Astrocyte (in vitro differentiated cells and primary cell): ENCODE results near the gene TAP2.

ENCODE experiments used
- CTCF ChIP-seq: IDR thresholded peaks from 2 replicates; pipeline ENCODE4 v1.5.1; 2011; ENCODE audit warnings: low read depth, mild to moderate bottlenecking, inconsistent platforms, low read length, moderate library complexity; ENCODE audit not compliant: insufficient read depth
- EZH2 ChIP-seq: IDR thresholded peaks from 2 replicates; pipeline ENCODE4 v1.6.1; 2012; ENCODE audit warnings: mild to moderate bottlenecking, low read length, inconsistent platforms; ENCODE audit not compliant: insufficient read depth

- TF ChIP-seq CTCF (no peak), EZH2 (no peak)
Observed at GRCh38 chr6:32867022-32867477, 28.5 kb upstream of the TAP2 start.
